ENCODE data around the gene TTC21A.

GRCh38 chr3:39184968-39185285 lies 77.4 kb downstream of the TTC21A start:
- TF ChIP-seq POLR2AphosphoS5 (IDR thresholded peaks at IDR 0.05): no peak
- no peak for TF ChIP-seq CTCF (IDR thresholded peaks at IDR 0.05)

All from breast epithelium (tissue), 3 donors.